KBM-7 (cell line): ENCODE results near the gene POLD1.
"Not testable (repeated sequence)": the region's sequence is repeated elsewhere in the genome, so short reads cannot be mapped to it uniquely, and the experiment has no call there.

Source experiments
- DNase-seq: peaks from one replicate; pipeline ENCODE4 v3.0.0-alpha.2; 2015
- in situ Hi-C: fragments of 300-500 bp; cut with MboI; formaldehyde crosslinking; loops from 2 replicates; pipeline ENCODE4 v1.14.3; 2020; ENCODE audit warnings: low sequenced_read_pairs, low pct_unique_long_range_greater_than_20kb, mixed read lengths

The POLD1 gene

DNA sequence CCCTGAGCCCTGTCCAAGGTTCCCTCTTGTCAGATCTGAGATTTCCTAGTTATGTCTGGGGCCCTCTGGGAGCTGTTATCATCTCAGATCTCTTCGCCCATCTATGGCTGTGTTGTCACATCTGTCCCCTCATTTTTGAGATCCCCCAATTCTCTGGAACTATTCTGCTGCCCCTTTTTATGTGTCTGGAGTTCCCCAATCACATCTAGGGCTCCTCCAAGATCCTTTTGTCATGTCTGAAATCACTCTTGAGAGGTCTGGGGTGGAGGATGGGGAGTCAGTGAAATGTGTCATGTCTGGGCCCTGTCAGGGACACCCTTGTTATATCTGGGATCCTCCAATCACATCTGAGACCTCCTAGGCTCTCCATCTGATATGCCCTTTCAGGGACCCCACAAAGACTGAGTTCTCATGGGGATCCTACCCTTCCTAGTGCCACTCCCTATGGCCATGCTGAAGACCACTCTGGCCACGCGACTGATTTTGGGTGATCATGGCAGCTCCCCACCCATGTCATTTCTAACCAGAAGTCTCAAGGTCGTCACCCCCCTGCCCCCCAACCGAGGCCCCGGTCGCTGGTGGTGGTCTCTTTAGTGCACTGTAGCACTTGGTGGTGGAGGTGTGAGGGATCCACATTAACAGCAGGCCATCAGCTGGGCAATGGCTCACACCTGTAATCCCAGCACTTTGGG lies 44.8 kb downstream of the POLD1 start:
- DNase-seq, result no peak
- in situ Hi-C loops, result no loop called here

GRCh38 chr19:50430888-50431342 lies 46.8 kb downstream of the POLD1 start:
- DNase-seq, result no peak

GRCh38 chr19:50431343-50432220 lies 47.4 kb downstream of the POLD1 start:
- DNase-seq, result peak; percentile 94
- in situ Hi-C loops, result no loop called here

More at GRCh38 chr19:50430888-50431342, 46.8 kb downstream of the POLD1 start:
- in situ Hi-C loops, result no loop called here

- in situ Hi-C loops, result no loop called here
- DNase-seq, result no peak
These were observed 48.3 kb downstream of the POLD1 start, which contains the start of gene MYBPC2 for GRCh38 chr19:50432221-50433028. Gene MYBPC2, plus strand, starts transcription at chr19:50432892. Its CDS starts 62 bp downstream, at chr19:50432954.

DNA sequence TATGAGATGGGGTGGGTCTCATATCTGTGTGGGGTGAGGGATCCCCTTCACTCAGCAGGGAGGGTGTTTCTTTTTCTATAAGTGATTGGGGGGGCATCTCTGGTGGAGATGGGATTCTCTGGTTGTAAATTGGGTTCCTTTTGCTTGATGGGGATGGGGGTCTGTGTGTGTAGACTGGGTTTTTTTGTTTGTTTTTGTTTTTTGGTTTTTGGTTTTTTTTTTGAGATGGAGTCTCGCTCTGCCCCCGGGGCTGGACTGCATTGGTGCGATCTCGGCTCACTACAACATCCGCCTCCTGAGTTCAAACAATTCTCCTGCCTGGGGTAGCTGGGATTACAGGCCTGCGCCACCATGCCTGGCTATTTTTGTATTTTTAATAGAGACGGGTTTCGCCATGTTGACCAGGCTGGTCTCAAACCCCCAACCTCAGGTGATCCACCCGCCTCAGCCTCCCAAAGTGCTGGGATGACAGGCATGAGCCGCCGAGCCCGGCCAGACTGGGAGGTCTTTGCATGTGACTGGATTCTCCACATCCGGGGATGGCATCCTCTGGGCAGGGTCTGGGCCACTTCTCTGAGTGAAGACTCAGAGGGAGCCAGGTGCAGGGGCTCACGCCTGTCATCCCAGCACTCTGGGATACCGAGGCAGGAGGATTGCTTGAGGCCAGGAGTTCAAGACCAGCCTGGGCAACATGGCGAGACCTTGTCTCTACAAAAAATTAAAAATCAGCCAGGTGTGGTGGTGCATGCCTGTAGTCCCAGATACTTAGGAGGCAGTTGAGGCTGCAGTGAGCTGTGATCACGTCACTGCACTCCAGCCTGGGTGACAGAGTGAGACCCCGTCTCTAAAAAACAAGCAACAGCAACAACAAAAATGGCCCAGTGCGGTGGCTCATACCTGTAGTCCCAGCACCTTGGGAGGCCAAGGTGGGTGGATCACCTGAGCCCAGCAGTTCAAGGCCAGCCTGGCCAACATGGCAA lies 49.3 kb downstream of the POLD1 start:
- in situ Hi-C loops, result no loop called here
- DNase-seq, result no peak

GRCh38 chr19:50434525-50434924 lies 50.4 kb downstream of the POLD1 start:
- in situ Hi-C loops, result no loop called here
- peak; percentile 19 for DNase-seq

DNA sequence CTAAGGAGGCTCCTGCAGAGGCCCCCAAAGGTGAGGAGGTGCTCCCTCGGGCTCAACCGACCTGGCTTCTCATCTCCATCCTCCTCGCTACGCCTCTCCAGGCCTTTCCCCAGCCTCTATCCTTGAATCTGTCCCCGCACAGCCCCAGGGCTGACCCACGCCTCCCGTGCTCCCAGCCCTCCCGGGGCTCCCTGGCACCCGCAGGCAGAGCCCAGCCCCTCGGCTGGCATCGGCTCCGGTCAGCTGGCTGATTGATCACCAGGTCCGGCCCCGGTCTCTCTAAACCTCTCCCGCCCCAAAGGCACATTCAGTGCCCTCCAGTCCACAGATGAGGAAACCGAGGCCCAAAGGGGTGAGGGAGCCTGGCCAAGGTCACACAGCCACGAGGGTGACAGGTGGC lies 51.1 kb downstream of the POLD1 start:
- DNase-seq, result no peak
- in situ Hi-C loops, result no loop called here

DNA sequence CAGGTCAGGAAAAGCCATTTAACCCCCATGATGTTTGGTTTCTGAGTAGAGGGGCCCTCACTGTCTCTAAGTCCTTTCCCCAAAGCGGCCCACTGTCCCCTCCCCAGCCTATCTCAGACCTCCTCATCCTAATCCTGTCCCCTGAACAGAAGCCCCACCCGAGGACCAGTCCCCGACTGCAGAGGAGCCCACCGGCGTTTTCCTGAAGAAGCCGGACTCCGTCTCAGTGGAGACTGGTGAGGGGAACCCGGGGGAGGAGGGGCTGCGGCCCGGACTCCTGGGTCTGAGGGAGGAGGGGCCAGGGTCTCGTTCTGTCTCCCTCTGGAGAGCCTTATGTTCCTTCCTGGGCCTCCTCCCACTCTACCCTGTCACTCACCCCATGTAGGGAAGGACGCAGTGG lies 51.5 kb downstream of the POLD1 start:
- no peak for DNase-seq
- in situ Hi-C loops, result no loop called here

DNA sequence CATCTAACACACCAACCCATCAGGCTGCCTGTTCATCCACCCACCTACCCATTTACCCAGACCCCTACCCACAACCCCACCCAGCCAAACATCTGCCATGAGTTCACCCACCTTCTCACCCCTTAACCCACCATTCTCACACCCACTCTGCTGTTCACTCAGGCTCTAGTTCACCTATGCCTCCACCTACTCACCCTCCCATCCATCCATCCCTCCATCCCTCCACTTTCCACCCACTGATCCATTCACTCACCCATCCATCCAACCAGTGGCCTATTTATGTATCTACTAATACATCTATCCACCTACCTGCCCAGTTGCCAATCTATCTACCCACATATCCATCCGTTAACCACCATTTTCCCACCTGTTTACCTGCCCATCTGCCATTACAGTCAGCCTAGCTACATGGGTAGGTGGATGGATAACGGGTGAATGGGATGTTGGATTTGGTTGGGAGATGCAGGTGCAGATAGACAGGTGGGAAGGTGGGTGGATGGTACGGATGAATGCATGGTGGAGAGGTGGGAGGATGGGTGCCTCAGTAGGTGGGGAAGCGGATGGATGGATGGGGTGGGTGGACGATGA lies 53.8 kb downstream of the POLD1 start:
- DNase-seq, result no peak
- in situ Hi-C loops, result no loop called here

DNA sequence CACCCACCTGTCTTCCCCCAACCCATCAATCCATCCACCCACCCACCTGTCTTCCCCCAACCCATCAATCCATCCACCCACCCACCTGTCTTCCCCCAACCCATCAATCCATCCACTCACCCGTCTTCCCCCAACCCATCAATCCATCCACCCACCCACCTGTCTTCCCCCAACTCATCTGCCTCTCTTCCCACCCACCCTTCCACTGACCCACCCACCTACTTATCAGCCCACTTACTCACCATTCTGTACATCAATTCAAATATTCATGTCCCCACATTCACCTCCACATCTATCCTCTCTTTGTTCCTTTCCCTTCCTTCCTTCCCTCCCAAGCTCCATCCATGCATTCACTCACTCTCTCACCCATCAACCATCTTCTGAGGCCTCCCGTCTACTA lies 55.0 kb downstream of the POLD1 start:
- DNase-seq, in situ Hi-C loops: not testable (repeated sequence)

GRCh38 chr19:50444059-50444458 lies 59.9 kb downstream of the POLD1 start:
- in situ Hi-C loops, result no loop called here
- DNase-seq, result no peak

- in situ Hi-C loops, result no loop called here
- DNase-seq, result no peak
These were observed 62.9 kb downstream of the POLD1 start for GRCh38 chr19:50447053-50447452.

GRCh38 chr19:50447750-50448149 lies 63.6 kb downstream of the POLD1 start:
- no peak for DNase-seq
- in situ Hi-C loops, result no loop called here

DNA sequence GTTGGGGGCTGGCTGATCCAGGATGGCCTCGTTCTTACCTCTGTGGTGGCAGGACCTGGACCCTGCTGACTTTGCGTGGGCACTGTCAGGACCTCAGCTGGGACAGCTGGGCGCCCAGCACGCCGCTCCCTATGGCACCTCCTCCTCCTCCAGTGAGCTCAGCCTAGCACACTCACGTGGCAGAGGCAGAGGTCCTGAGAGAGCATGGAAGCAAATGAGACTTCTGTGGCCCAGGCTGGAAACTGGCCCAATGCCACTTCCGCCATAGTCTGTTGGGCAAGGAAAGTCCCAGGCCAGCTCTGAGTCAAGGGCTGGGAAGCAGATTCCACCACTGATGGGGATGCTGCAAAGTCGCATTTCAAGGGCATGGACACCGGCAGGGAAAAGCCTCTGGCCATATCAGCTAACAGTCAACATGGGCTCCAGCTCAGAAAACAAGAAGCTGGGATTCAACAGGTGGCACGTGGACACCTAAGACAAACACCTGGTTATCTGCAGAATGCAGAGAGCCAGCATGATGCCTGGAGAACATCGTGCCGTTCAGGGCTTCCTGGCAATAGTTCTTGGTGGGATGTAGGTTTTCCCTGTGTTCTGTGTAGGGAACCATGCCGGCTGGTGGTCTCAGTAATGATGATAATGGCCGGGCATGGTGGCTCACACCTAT lies 65.2 kb downstream of the POLD1 start:
- in situ Hi-C loops, result no loop called here
- no peak for DNase-seq

GRCh38 chr19:50450369-50451222 lies 66.4 kb downstream of the POLD1 start:
- in situ Hi-C loops, result no loop called here
- DNase-seq, result no peak

DNA sequence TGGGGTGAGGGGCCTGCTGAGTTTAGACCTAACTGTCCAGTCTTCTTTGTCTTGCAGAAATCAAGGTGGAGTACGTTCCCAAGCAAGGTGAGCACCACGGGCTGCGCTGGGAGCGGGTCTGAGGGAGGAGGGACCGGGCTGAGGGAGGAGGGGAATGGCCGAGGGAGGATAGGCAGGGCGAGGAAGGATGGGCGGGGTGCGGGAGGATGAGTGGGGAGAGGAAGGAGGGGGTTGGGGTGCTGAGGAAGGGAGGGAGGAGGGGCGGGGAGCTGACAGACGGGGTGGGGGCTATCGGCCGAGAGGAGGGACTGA lies 67.0 kb downstream of the POLD1 start:
- DNase-seq, result no peak
- in situ Hi-C loops, result no loop called here

DNA sequence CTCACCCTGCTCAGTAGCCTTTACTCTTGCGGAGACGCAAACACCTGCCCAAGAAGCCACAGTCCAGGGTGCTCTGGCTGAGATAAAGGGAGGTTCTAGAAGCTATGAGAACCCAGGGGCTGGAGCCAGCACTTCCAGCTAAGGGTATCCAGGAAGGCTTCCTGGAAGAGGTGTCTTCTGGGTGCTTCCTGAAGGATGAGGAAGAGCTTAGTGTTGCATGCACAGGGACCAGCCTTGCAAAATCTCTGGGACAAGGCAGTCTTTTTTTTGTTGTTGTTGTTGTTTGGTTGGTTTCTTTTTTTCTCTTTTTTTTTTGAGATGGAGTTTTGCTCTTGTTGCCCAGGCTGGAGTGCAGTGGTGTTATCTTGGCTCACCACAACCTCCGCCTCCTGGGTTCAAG lies 69.1 kb downstream of the POLD1 start:
- DNase-seq, result no peak
- in situ Hi-C loops, result no loop called here
